GM18873 (cell line): ENCODE data around the gene QKI.

ENCODE experiments used
- ATAC-seq: cut with Tn5 transposase; IDR thresholded peaks from one replicate; pipeline ENCODE4 v1.9.1; 2021; ENCODE audit warnings: mild to moderate bottlenecking, moderate library complexity, moderate number of reproducible peaks; ENCODE audit not compliant: unreplicated experiment, low FRiP score

Gene QKI

DNA sequence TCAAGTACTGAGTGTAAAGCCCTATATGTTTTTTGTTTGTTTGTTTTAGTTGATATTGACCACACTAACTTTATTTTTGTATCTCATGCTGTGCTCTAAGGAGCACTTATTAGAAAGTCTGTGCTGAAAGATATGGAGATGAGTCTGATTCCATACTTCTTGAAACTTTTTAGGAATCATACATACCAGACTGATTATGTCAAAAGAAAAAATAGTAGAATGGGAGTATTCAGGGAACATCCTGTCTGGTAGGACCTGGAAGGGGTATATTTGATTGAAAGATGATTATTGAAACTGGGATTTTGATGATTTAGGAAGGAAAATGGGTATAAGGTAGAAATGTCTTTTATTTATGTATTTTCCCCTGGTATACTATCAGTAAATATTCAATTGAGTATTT lies 111.4 kb downstream of the QKI start:
- no peak for ATAC-seq

DNA sequence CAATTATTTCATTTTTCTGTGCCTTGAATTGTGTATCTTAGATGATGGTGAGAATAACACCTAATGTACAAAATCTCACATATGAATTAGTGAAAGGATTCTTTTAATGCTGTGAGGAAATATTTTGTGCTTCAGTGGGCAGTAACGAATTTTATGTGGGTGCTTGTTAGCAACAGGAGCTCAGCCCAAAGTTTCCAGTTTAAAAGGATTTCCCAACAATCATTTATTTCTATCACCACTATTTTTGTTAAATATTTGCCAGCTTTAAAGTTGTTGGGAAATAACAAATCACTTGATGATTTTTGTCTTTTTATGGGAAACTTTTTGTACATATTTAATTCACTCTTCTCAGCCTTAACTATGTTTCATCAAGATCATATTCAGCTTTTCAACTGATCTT lies 111.8 kb downstream of the QKI start:
- no peak for ATAC-seq

DNA sequence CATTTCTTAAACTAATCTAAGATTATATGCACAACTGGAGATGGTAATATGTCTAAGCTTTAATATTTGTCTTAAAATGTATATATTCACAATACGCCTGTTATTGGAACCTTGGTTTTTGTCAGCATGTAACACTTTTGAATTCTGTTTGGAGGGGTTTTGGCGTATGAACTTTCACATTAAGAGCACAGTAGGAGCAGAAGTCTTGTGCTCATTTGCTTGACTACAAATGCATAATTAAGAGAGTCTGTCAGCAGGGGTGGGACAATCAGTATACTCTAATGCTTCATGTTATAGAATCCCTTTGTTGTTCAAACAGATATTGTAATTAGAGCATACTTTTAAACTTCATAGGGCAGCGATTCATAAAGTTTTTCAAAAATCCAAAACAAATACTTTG lies 112.8 kb downstream of the QKI start:
- ATAC-seq, result no peak

DNA sequence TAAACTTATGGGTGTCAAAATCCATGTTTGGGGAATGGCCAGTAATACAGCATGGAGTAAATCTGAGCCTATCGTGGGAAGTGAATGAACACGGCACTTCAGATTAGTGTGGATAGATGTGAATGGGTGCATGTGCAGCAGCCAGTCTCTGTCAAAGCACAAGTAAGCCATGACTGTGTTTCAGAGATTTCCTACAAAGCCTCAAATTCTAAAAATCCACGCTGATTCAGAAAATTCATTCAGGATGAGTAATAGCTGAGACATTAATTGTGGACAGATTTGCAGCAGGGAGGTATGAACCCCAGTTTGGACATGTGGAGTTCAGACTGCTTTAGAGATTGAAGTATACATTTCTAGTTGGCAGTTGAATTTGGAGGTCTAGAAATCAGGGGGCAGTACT lies 115.1 kb downstream of the QKI start:
- no peak for ATAC-seq

DNA sequence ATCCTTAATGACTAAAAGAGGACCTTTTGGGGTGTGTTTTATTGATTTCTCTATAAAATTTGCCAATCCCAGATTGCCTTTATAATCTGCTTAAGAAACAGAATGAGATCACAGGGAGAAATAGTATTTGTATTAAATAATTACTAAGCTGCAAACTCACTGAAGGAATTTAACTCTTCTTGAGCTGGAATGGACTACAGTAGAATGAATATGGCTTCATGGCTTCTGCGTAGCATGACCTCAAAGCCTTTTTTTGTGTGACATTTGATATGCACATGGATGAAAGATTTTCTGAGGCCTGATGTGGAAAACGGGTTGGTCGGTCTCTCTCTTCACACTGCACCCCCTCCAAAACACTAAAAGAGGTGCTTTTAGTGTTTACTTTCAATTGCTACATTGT lies 115.9 kb downstream of the QKI start:
- ATAC-seq, result no peak

DNA sequence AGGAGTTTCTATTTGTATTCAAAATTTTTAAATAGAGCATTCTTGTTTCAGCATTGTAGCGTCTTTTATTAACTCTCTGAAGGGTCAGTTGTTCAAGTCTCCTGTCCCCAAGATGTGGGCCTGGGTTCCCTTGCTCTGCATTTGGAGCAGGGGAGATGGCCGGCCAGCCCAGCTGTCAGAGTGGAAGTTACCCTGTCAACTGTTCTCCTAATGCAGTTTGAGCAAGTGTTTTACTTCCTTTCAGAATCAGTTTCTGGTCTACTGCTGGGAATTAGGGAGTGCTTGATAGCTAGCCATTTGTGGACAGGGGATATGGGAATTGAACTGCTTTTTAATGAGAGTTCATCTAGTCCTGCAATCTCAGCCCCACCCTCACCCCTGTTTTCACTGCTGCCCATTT lies 116.6 kb downstream of the QKI start:
- ATAC-seq, result no peak

DNA sequence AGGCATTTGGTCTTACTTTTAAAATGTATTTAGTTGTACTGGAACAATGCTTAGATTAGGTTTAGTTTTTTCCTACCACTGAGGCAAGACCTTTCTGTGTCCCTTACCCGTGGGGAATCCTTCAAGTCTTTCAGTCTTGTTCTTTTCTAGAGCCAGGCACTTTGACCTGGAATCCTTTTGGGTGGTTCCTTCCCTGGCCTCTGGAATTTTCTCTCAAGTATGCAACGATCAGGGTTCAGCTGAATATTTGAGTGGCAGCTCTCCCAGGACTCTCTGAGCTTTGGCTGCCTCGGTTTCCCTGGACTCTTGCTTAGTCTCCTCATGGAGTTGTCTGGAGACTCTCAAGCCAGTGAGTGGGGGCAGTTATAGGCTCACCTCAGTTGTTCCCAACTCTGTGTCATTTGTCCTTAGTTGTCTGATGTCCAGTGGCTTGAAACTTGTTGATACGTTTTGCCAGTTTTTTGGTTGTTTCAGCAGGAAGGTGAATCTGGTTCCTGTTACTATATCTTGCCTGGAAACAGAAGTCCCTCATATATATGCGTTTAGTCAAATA lies 118.1 kb downstream of the QKI start:
- ATAC-seq, result no peak

DNA sequence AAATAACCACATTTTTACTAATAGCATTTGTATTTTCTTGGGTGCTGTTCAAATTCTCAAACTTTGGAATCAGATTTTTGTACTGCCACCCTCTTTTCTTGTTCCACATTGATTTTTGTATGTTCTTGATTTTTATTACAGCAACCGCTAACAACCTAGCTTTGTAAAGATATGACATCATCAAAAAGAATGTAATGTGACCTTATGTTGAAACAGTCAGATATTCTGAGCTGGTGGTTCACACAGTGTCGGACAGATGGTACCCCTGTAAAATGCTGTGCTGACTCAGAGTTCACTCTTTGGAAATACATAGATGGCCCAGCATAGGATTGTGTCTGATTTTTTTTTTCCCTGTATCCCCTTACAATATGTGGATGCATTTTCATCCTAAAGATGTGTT lies 118.9 kb downstream of the QKI start:
- no peak for ATAC-seq

DNA sequence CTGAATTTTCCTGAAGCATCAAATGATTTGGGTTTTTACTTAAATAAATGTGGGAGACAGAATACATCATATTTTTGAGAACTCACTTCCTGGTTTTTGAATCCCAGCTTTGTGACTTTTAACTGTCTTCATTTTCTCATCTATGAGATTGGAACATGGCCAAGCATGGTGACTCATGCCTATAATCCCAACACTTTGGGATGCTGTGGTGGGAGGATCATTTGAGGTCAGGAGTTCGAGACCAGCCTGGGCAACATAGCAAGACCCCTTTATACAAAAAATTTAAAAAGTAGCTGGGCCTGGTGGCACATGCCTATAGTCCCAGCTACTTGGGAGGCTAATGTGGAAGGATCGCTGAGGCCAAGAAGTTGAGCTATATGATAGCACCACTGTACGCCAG lies 122.3 kb downstream of the QKI start:
- no peak for ATAC-seq

DNA sequence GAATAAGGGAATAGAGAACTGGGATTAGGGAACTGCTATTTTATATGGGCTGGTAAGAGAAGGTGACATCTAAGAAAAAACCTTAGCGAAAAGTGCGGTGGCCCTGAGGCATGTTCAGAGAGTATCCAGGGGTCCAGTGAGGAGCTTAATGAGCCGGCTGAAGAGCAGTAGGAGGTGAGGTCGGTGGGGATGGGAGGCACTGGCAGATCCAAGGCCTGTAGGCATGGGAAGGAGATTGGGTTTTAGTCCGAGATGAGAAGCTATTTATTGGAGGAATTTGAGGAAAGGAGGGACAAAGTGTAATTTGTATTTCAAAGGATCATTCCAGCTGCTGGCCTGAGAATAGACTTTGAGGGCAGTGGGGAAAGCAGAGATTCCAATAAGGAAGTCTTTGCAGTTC lies 123.8 kb downstream of the QKI start:
- no peak for ATAC-seq

DNA sequence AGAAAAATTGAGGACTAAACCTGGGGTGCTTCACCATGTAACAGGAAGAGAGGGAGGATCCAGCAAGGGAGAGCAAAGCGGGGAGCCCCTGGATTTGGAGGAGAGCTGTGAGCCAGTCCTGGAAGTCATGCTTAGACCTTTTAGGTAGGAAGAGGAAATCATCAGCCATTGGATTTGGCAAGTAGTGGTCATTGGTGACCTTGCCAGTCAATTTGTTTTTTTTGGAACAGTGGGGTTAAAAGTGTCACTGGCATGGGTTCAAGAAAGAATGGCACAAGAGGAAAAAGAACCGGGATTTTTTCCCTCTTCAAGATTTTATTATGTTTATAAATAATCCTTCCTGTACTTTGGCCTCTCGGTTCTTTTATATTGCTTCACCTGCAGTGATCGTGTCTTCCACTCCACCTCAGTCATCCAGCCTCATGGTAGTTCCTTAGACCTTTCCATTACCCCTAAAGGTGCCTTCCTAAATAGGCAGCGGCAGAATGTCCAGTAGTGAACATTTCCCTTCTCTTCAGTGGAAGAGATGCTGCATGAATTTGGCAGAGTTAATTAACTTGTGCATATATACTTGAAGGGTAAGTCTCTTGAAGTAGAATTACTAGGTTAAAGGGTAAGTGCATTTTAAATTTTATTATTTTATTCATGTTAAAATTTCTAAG lies 124.7 kb downstream of the QKI start:
- no peak for ATAC-seq

DNA sequence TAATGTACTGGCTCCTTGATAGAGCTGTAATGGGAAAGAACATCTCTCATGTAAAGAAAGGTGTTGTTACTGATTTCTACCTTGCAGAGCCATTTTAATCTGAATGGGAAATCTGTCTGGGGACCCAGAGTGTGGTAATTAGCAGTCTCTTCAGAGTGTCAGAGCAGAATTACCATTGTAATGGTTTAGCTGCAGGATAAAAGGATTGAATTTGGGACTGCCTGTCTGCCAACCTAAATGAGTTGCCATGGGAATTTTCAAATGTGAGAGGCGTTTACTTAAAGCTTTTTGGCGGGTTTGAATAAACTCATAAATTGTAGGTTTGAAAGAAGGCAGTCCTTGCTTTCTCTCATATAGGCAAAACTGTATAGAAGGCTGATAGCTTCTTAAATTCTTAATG lies 128.8 kb downstream of the QKI start:
- ATAC-seq, result no peak

DNA sequence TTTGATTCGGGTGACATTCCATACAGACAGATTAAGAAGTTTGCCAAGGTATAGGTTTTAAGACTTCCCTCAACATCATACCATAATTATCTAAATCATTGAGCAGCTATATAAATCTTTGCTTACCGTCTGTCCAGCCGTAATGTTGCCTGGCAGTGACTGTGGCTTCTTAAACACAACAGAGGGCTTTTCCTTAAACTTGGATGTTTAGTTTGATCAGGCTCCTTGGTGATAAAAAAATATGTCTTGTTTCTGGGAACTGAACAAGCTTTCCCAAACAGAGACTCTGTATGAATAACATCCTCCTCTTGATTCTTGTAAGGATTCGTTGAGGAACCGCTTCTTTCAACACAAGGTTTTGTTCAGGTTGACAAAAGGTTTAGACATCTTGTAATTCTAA lies 130.9 kb downstream of the QKI start:
- no peak for ATAC-seq

DNA sequence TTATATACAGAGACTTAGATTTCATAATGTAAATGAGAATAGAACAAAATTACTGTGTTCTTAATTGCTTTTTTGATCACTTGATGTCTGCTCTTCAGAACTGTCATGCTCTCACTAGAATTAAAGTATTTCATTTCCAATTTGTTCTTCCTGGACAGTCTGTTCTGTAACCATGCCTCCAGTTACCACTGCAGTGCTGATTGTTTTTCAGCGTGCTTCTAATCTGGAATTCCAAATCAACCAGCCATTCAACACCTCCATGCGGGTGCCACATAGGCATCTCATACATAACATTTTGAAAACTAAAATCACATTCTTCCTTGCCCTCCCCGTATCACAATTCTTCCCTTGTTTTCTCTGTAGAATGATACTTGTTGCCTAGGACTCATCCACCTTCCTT lies 132.8 kb downstream of the QKI start:
- no peak for ATAC-seq

DNA sequence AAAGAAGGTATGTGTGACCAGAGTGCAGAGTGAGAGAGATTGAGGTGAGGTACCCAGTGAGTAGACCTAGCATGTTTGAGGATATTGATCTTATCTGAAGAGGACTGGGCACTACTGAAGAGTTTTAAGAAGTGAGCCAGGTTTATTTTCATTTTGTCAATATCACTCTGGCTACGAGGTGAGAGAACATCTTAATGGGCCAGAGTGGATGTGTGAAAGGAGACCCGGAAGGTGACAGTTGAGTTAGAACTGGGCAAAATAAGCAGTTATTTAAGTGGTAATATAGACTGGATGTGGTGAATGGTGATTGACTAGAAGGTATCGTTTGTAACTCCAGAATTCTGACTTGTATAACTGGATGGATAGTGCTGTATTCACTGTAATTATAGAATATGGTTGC lies 134.1 kb downstream of the QKI start:
- no peak for ATAC-seq

DNA sequence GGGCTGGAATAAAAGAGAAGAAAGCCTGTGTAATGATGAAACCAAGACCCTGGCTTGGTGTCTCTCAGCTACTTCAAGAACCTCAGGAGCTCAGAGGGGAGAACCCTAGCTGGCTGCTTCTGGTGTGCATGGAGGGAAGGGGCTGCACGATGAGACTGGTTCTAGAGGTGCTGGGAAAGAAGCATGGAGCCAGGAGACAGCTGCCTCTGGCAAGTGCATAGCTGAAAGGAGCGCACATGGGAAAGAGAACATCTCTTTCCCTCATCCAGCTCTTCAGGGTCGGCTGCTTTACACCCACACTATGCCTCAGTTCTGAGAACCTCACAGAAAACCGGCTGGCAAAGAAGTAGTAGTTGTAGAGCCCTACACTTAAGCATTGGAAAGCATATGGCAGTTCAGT lies 139.5 kb downstream of the QKI start:
- ATAC-seq, result no peak

DNA sequence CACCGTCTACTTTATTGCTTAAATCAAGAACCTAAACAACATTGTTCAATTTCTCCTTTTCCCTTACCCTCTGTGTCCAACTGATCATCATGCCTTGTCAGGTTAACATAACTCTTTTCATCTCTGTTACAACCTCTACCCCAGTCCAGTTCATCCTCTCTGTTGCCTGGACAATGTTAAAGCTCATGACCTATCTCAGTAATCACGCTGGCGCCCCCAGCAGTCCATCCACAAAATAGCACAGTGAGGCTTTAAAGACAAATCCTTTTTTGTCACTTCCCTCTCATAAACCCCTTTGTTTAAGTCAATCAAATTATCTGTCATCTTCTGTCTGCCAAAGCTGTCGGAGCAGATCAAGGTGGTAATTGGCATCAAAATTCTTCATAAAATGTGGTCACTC lies 140.1 kb downstream of the QKI start:
- ATAC-seq, result no peak

DNA sequence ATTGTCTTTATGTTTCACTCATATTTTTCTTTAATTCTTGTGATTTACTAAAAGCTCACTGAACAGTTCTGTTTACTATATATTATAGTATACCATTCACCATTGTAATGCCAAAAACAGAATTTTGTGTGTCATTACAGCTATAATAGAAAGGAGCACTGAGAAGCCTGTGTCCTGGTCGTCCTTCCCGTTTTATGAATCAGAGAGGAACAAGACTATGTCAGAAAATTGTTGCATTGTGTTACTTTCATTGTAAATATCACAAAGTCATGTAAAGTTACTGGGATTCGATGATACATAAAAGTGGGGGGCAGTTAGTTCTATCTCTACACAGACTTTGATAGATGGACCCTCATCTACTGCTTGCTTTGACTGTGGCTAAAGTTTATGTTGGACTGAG lies 145.1 kb downstream of the QKI start:
- no peak for ATAC-seq

DNA sequence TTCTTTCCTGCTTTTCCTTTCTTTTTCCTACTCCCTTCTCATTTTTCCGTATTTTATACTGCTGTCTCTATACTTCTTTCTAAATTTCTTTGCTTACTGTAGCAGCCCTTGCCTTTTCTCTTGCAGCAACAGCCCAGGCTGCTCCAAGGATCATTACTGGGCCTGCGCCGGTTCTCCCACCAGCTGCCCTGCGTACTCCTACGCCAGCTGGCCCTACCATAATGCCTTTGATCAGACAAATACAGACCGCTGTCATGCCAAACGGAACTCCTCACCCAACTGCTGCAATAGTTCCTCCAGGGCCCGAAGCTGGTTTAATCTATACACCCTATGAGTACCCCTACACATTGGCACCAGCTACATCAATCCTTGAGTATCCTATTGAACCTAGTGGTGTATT lies 148.8 kb downstream of the QKI start:
- ATAC-seq, result no peak

DNA sequence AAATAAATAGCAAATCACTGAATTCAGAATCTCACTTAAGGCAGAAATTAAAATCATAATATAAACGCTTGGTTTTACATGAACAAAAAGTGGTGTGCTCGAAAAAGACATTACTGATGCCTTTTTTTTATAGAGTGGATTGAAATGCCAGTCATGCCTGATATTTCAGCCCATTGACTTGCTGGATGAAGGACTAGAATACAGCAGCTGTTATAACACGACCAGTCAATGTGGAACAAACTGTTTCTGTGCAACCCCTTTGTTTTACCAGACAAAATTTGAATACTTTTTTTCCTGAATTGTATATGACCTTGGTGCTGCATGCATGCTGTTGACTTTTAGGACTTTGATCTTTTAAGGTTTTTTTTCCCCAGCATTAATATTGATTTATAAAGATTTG lies 150.0 kb downstream of the QKI start:
- ATAC-seq, result no peak

DNA sequence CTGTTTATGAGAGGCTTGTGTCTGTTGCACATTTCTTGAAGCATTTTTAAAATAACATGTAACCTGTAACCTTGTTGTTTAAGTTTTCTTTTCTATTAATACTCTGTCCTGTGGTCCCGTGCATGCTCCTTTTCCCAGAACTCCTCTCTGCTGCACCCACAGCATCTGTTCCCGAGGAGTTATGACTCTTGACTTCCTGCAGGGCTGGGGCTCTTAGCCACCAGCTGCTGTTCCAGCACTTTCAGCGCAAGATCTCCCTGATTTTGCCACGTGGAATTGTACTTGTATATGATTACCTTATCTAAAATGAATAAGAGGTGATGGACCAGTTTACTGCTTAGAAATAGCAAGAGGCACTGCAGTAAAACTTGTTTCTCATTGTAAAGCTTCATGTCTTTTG lies 150.6 kb downstream of the QKI start:
- no peak for ATAC-seq

DNA sequence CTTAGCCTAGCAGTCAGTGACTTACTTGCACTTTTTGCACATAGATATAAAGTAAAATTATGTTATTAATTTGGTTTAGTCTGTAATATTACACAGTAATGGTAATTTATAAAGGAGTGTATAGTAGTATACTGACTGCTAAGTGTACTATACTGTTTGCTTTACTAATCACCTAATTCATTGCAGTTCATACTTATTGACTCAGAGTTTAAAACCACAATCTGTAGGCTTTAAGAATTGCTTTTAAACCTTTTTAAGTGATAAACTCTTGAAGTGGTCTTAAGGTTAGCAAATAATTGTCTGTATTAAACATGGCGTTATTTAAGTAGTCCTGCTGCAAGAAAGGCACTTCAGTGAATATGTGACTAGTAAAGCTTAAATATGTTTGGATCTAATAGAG lies 151.5 kb downstream of the QKI start:
- no peak for ATAC-seq

DNA sequence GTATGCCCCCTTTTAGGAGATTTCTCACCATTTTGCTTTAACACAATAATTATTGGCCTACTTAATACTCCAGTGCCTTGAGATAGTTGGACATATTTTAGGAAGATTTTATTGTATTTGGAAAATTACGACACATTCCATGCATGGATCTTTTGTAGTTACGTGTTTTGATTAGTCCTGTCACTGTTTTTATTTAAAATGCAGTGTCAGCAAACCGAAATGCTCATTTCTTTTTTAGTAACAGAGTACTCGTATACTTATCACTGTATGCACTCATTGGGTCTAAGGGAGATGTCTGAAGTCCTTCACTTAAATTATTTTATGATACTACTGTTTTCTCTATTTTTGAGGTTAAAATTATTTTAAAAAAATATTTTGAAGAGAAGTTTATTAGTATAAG lies 153.8 kb downstream of the QKI start:
- ATAC-seq, result no peak
